ENCODE data around the gene SMARCD2.
"Not testable (repeated sequence)": the region's sequence is repeated elsewhere in the genome, so short reads cannot be mapped to it uniquely, and the experiment has no call there.

SMARCD2 gene

GRCh38 chr17:63796375-63796774, 46.1 kb downstream of the SMARCD2 start:
- DNase-seq = not testable (repeated sequence)

- no peak for DNase-seq
Observed at GRCh38 chr17:63792055-63792729, 50.3 kb downstream of the SMARCD2 start.

- no peak for DNase-seq
Observed at GRCh38 chr17:63790057-63790456, 52.4 kb downstream of the SMARCD2 start.

- no peak for DNase-seq
Observed at GRCh38 chr17:63786971-63787711, 55.3 kb downstream of the SMARCD2 start.

GRCh38 chr17:63786117-63786516, 56.4 kb downstream of the SMARCD2 start:
- DNase-seq = no peak

GRCh38 chr17:63785556-63785955, 56.9 kb downstream of the SMARCD2 start:
- DNase-seq = no peak

- no peak for DNase-seq
Observed at GRCh38 chr17:63783522-63783921, 59.0 kb downstream of the SMARCD2 start.

Data from 8988T (cell line).